Body of pancreas (tissue), 4 donors: ENCODE results near the gene MYO5A.

Experiments used
- POLR2A ChIP-seq, 3 donors: fragments of 450-650 bp; IDR thresholded peaks; one replicate each; pipeline ENCODE4 v1.6.1; 2016; ENCODE audit warnings: antibody characterized with exemption in 3 of 3, mild to moderate bottlenecking in 2 of 3
- TF ChIP-seq, protein P1 (sequence below), 7 experiments: fragments of 450-650 bp in 4 of 7; fragments of 200-600 bp in 3 of 7; sonication (generic) in 3 of 7; IDR thresholded peaks; one replicate each; pipeline ENCODE4 v1.5.1; 2016 to 2019; ENCODE audit warnings: antibody characterized with exemption in 7 of 7

DNA sequence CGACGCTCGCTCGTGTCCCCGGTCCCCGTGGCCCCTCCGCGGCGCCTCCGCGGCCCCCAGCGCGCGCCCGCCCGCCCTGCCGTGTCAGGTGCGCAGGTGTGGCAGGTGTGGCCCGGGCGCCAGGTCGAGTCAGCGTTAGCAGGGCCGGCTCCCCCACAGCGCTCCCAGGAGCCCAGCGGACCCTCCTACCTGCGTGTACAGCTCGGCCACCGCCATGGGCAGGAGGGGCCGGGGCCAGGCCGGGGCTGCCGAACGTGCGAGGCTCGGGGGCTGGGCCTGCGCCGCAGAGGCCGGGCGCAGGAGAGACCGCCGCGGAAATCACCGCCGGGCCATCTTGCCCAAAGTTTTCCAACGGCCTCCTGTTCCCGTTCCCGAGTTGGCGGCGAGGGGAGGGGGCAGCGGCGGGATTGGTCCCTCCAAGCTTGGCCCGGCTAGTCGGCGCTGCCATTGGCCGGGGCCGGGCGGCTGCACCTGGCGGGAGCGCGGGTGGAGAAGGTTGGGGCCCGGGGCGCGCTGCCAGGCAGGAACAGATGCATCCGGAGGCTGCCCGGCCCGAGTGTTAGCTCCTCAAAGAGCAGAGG, 233.2 kb downstream of the MYO5A start, which contains the start of gene MYO5C:
- TF ChIP-seq, protein P1, sequence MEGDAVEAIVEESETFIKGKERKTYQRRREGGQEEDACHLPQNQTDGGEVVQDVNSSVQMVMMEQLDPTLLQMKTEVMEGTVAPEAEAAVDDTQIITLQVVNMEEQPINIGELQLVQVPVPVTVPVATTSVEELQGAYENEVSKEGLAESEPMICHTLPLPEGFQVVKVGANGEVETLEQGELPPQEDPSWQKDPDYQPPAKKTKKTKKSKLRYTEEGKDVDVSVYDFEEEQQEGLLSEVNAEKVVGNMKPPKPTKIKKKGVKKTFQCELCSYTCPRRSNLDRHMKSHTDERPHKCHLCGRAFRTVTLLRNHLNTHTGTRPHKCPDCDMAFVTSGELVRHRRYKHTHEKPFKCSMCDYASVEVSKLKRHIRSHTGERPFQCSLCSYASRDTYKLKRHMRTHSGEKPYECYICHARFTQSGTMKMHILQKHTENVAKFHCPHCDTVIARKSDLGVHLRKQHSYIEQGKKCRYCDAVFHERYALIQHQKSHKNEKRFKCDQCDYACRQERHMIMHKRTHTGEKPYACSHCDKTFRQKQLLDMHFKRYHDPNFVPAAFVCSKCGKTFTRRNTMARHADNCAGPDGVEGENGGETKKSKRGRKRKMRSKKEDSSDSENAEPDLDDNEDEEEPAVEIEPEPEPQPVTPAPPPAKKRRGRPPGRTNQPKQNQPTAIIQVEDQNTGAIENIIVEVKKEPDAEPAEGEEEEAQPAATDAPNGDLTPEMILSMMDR (IDR thresholded peaks at IDR 0.05), result no peak
- TF ChIP-seq POLR2A (IDR thresholded peaks at IDR 0.05), result peak; percentile 91 to 94 (median 92)
